Measurements from ENCODE around the gene UBE2E2.

UBE2E2 gene

DNA sequence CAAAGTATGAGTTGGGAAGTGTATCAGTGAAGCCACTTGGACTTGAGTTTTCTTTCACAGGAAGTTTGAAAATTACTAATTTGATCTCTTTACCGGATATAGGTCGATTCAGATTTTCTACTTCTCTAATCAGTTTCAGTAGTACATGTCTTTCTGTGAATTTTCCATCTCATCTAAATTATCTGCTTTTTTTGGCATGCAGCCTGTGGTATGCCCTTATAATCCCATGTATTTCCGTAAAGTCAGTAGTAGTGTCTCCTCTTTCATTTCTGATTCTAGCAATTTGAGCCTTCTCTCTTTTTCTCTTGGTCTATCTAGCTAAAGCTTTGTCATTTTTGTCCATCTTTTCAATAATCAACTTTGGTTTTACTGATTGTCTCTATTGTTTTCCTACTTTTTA lies 434.2 kb downstream of the UBE2E2 start:
- no peak for TF ChIP-seq EGR1 (IDR thresholded peaks at IDR 0.05)
- no peak for TF ChIP-seq YY1 (IDR thresholded peaks at IDR 0.05; ENCODE audit: low read depth)
- TF ChIP-seq, protein P1, sequence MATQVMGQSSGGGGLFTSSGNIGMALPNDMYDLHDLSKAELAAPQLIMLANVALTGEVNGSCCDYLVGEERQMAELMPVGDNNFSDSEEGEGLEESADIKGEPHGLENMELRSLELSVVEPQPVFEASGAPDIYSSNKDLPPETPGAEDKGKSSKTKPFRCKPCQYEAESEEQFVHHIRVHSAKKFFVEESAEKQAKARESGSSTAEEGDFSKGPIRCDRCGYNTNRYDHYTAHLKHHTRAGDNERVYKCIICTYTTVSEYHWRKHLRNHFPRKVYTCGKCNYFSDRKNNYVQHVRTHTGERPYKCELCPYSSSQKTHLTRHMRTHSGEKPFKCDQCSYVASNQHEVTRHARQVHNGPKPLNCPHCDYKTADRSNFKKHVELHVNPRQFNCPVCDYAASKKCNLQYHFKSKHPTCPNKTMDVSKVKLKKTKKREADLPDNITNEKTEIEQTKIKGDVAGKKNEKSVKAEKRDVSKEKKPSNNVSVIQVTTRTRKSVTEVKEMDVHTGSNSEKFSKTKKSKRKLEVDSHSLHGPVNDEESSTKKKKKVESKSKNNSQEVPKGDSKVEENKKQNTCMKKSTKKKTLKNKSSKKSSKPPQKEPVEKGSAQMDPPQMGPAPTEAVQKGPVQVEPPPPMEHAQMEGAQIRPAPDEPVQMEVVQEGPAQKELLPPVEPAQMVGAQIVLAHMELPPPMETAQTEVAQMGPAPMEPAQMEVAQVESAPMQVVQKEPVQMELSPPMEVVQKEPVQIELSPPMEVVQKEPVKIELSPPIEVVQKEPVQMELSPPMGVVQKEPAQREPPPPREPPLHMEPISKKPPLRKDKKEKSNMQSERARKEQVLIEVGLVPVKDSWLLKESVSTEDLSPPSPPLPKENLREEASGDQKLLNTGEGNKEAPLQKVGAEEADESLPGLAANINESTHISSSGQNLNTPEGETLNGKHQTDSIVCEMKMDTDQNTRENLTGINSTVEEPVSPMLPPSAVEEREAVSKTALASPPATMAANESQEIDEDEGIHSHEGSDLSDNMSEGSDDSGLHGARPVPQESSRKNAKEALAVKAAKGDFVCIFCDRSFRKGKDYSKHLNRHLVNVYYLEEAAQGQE (IDR thresholded peaks at IDR 0.05; ENCODE audit: low read depth) = no peak
- no peak for TF ChIP-seq MAX (IDR thresholded peaks at IDR 0.05)
- TF ChIP-seq FOXM1 (IDR thresholded peaks at IDR 0.05; ENCODE audit: borderline replicate concordance, low read depth) = no peak
- TF ChIP-seq TCF12 (IDR thresholded peaks at IDR 0.05; ENCODE audit: low read depth) = no peak
- no peak for TF ChIP-seq EP300 (IDR thresholded peaks at IDR 0.05; ENCODE audit: borderline replicate concordance)
- no peak for TF ChIP-seq ZBTB7A (IDR thresholded peaks at IDR 0.05; ENCODE audit: low read depth)
- TF ChIP-seq TAF1 (IDR thresholded peaks at IDR 0.05; ENCODE audit: low read depth) = no peak
- TF ChIP-seq RAD21 (IDR thresholded peaks at IDR 0.05; ENCODE audit: low read depth) = no peak
- TF ChIP-seq CREB1 (IDR thresholded peaks at IDR 0.05; ENCODE audit: low read depth) = no peak
- no peak for TF ChIP-seq TEAD4 (IDR thresholded peaks at IDR 0.05)
- TF ChIP-seq, protein P2, sequence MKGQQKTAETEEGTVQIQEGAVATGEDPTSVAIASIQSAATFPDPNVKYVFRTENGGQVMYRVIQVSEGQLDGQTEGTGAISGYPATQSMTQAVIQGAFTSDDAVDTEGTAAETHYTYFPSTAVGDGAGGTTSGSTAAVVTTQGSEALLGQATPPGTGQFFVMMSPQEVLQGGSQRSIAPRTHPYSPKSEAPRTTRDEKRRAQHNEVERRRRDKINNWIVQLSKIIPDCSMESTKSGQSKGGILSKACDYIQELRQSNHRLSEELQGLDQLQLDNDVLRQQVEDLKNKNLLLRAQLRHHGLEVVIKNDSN (IDR thresholded peaks at IDR 0.05) = no peak
- no peak for TF ChIP-seq CEBPB (IDR thresholded peaks at IDR 0.05)

GRCh38 chr3:23640471-23641146 lies 437.5 kb downstream of the UBE2E2 start:
- TF ChIP-seq CEBPB (IDR thresholded peaks at IDR 0.05) (no peak), EGR1 (IDR thresholded peaks at IDR 0.05) (no peak), RAD21 (IDR thresholded peaks at IDR 0.05; ENCODE audit: low read depth) (no peak), TCF12 (IDR thresholded peaks at IDR 0.05; ENCODE audit: low read depth) (no peak), MAX (IDR thresholded peaks at IDR 0.05) (no peak), YY1 (IDR thresholded peaks at IDR 0.05; ENCODE audit: low read depth) (no peak), TAF1 (IDR thresholded peaks at IDR 0.05; ENCODE audit: low read depth) (no peak), EP300 (IDR thresholded peaks at IDR 0.05; ENCODE audit: borderline replicate concordance) (no peak), CREB1 (IDR thresholded peaks at IDR 0.05; ENCODE audit: low read depth) (no peak), ZBTB7A (IDR thresholded peaks at IDR 0.05; ENCODE audit: low read depth) (no peak), FOXM1 (IDR thresholded peaks at IDR 0.05; ENCODE audit: borderline replicate concordance, low read depth) (no peak), NFIC (IDR thresholded peaks at IDR 0.05) (no peak), TEAD4 (IDR thresholded peaks at IDR 0.05) (no peak)
- TF ChIP-seq, protein P1 (IDR thresholded peaks at IDR 0.05; ENCODE audit: low read depth) = no peak
- TF ChIP-seq, protein P2 (IDR thresholded peaks at IDR 0.05) = no peak

All from Ishikawa (cell line).